GM13977 (cell line): ENCODE measurements around the gene IL25.
"Not testable (repeated sequence)": the region's sequence is repeated elsewhere in the genome, so short reads cannot be mapped to it uniquely, and the experiment has no call there.

Experiments used
- DNase-seq: peaks from one replicate; pipeline ENCODE4 v3.0.0; 2012; ENCODE audit warnings: low spot score
- in situ Hi-C: fragments of 300-500 bp; cut with MboI; formaldehyde crosslinking; loops from one replicate; pipeline ENCODE4 v1.12.0; 2022; ENCODE audit warnings: low sequenced_read_pairs, low pct_unique_long_range_greater_than_20kb, mixed read lengths, inconsistent platforms; ENCODE audit not compliant: unreplicated experiment
- TF ChIP-seq, protein P1 (sequence below): IDR thresholded peaks from 2 replicates; pipeline ENCODE4 v1.5.1; 2012; ENCODE audit warnings: mild to moderate bottlenecking, control low read depth; ENCODE audit not compliant: insufficient read depth; ENCODE audit errors: extremely low read depth, missing control alignments

IL25 gene

GRCh38 chr14:23421594-23421993 is 49.0 kb downstream of the IL25 start:
- TF ChIP-seq, protein P1, sequence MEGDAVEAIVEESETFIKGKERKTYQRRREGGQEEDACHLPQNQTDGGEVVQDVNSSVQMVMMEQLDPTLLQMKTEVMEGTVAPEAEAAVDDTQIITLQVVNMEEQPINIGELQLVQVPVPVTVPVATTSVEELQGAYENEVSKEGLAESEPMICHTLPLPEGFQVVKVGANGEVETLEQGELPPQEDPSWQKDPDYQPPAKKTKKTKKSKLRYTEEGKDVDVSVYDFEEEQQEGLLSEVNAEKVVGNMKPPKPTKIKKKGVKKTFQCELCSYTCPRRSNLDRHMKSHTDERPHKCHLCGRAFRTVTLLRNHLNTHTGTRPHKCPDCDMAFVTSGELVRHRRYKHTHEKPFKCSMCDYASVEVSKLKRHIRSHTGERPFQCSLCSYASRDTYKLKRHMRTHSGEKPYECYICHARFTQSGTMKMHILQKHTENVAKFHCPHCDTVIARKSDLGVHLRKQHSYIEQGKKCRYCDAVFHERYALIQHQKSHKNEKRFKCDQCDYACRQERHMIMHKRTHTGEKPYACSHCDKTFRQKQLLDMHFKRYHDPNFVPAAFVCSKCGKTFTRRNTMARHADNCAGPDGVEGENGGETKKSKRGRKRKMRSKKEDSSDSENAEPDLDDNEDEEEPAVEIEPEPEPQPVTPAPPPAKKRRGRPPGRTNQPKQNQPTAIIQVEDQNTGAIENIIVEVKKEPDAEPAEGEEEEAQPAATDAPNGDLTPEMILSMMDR: no peak
- in situ Hi-C loops: no loop called here
- DNase-seq: no peak

DNA sequence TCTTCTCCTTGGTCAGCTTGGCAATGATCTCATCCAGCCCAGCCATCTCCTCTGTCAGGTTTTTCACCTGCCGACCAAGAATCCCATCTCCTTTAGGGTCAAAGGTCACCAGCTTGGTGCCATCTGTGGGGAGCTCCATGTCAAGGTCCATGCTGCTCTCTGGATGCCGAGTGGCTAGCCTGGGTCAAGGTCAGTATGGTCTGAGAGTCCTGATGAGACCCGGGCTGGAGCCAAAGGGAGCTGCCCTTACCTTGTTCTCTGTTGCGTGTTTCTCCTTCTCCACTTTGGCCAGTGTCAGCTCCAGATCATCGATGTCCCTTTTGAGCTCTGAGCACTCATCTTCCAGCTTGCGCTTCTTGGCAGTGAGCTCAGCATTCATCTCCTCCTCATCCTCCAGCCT is 51.0 kb downstream of the IL25 start:
- no peak for DNase-seq
- TF ChIP-seq, protein P1: no peak
- in situ Hi-C loops: no loop called here

- TF ChIP-seq, protein P1: no peak
- in situ Hi-C loops: no loop called here
Measured at GRCh38 chr14:23425169-23425568, 52.6 kb downstream of the IL25 start.

DNA sequence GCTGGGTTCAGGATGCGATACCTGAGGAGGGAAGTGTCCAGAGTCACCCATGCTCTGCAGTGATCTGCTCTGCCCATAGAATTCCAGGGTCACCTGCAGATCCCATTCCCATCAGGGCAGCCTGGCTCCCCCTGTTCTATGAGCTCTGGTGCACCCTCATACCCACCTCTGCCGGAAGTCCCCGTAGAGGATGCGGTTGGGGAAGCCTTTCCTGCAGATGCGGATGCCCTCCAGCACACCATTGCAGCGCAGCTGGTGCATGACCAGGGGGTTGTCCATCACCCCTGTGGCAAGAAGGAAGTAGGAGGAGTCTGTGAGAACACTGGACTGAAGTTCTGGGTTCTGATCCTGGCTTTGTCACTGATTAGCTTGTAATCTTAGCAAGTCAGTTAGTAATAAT is 53.2 kb downstream of the IL25 start:
- DNase-seq, in situ Hi-C loops: not testable (repeated sequence)

More at GRCh38 chr14:23425169-23425568, 52.6 kb downstream of the IL25 start:
- no peak for DNase-seq
